Activated B cell treated with CpG ODN at 0.5 μM for 24 hours (primary cell): ENCODE data around the gene CDK8. TPM values are rescaled to one million over a fixed set of nuclear protein-coding genes. Genes with fewer than 3 reads are reported as not detected.

Source experiments
- ATAC-seq: fragments of 200-7000 bp; cut with Tn5 transposase; one replicate; pipeline ENCODE4 v1.10.0; 2021; ENCODE audit warnings: low read depth, mild to moderate bottlenecking, moderate library complexity
- CTCF ChIA-PET: fragments of 350-600 bp; sonication (Branson Sonifier 250); formaldehyde crosslinking; loops from one replicate; lab custom pipeline; 2021; ENCODE audit warnings: antibody characterized with exemption; lab: Charles Lee
- POLR2A ChIA-PET: fragments of 350-600 bp; sonication (Branson Sonifier 250); formaldehyde crosslinking; loops from one replicate; lab custom pipeline; 2021; ENCODE audit warnings: antibody characterized with exemption; lab: Charles Lee
- DNase-seq: peaks from one replicate; pipeline ENCODE4 v3.0.0; 2022
- H3K27ac Mint-ChIP-seq: one replicate; pipeline ENCODE4 v1.8.0; 2020; ENCODE audit warnings: mixed read lengths
- H3K27me3 Mint-ChIP-seq: one replicate; pipeline ENCODE4 v1.8.0; 2021; ENCODE audit warnings: mixed read lengths
- H3K36me3 Mint-ChIP-seq: one replicate; pipeline ENCODE4 v1.8.0; 2021; ENCODE audit warnings: low read depth, mixed read lengths
- H3K4me1 Mint-ChIP-seq: one replicate; pipeline ENCODE4 v1.8.0; 2021; ENCODE audit warnings: mixed read lengths
- H3K4me3 Mint-ChIP-seq: one replicate; pipeline ENCODE4 v1.8.0; 2020; ENCODE audit warnings: mild to moderate bottlenecking, mixed read lengths
- H3K9me3 Mint-ChIP-seq: one replicate; pipeline ENCODE4 v1.8.0; 2020; ENCODE audit warnings: mixed read lengths
- CTCF ChIP-seq: fragments of 200-600 bp; IDR thresholded peaks from one replicate; pipeline ENCODE4 v1.8.0; 2022; ENCODE audit warnings: antibody characterized with exemption, mild to moderate bottlenecking
- intact Hi-C: fragments of 100-400 bp; cut with micrococcal nuclease; formaldehyde crosslinking; loops from one replicate; pipeline ENCODE4 v1.15.1; 2024
- total RNA-seq: library from RNA; stranded (reverse); gene quantifications from 2 replicates; pipeline ENCODE4 v1.2.3, GENCODE V29; 2022

Gene CDK8
- total RNA-seq, 1 donor from 2014 or later = 12.8 TPM

- H3K9me3 Mint-ChIP-seq = peaks cover 5% of the 10 kb centered on the region
- intact Hi-C loops = no loop called here
- no peak for ATAC-seq
- no peak overlapping the region for H3K27ac Mint-ChIP-seq
- H3K4me1 Mint-ChIP-seq = no peaks in the 10 kb centered on the region
- ChIA-PET CTCF (no interaction called here), POLR2A (no interaction called here)
- TF ChIP-seq CTCF = no peak
- DNase-seq = no peak
- no peak overlapping the region for H3K4me3 Mint-ChIP-seq
- no peaks in the 10 kb centered on the region for H3K36me3 Mint-ChIP-seq
- H3K27me3 Mint-ChIP-seq = peaks cover 5% of the 10 kb centered on the region
These were observed 188.6 kb downstream of the CDK8 start for GRCh38 chr13:26442541-26442940.

- no peaks in the 10 kb centered on the region for H3K36me3 Mint-ChIP-seq
- TF ChIP-seq CTCF = no peak
- peaks cover 15% of the 10 kb centered on the region for H3K27me3 Mint-ChIP-seq
- POLR2A ChIA-PET = no interaction called here
- intact Hi-C loops = no loop called here
- no peaks in the 10 kb centered on the region for H3K4me1 Mint-ChIP-seq
- ATAC-seq = no peak
- H3K27ac Mint-ChIP-seq = no peak overlapping the region
- no peaks in the 10 kb centered on the region for H3K9me3 Mint-ChIP-seq
- no peak for DNase-seq
- H3K4me3 Mint-ChIP-seq = no peak overlapping the region
- CTCF ChIA-PET = no interaction called here
These were observed 191.2 kb downstream of the CDK8 start for GRCh38 chr13:26445092-26445491.

GRCh38 chr13:26446751-26447150 is 192.8 kb downstream of the CDK8 start:
- intact Hi-C loops = no loop called here
- no peak for ATAC-seq
- DNase-seq = no peak
- Mint-ChIP-seq H3K9me3 (peaks cover 11% of the 10 kb centered on the region), H3K4me1 (no peaks in the 10 kb centered on the region), H3K4me3 (no peak overlapping the region), H3K27ac (no peak overlapping the region), H3K36me3 (no peaks in the 10 kb centered on the region), H3K27me3 (peaks cover 25% of the 10 kb centered on the region)
- TF ChIP-seq CTCF = no peak
- ChIA-PET CTCF (no interaction called here), POLR2A (no interaction called here)

- intact Hi-C loops = no loop called here
These were observed 194.1 kb downstream of the CDK8 start for GRCh38 chr13:26448032-26448431.

GRCh38 chr13:26449063-26449848 is 195.3 kb downstream of the CDK8 start:
- POLR2A ChIA-PET = no interaction called here
- Mint-ChIP-seq H3K9me3 (peaks cover 11% of the 10 kb centered on the region), H3K27me3 (peaks cover 30% of the 10 kb centered on the region), H3K27ac (no peak overlapping the region), H3K4me3 (no peak overlapping the region), H3K4me1 (no peaks in the 10 kb centered on the region), H3K36me3 (no peaks in the 10 kb centered on the region)
- intact Hi-C loops = no loop called here
- no peak for TF ChIP-seq CTCF
- CTCF ChIA-PET = no interaction called here
- DNase-seq (no peak), ATAC-seq (no peak)

More at GRCh38 chr13:26448032-26448431, 194.1 kb downstream of the CDK8 start:
- Mint-ChIP-seq H3K4me3 (no peak overlapping the region), H3K27me3 (peaks cover 30% of the 10 kb centered on the region), H3K36me3 (no peaks in the 10 kb centered on the region), H3K27ac (no peak overlapping the region), H3K4me1 (no peaks in the 10 kb centered on the region), H3K9me3 (peaks cover 11% of the 10 kb centered on the region)
- POLR2A ChIA-PET = no interaction called here
- no peak for DNase-seq
- ATAC-seq = no peak
- CTCF ChIA-PET = no interaction called here
- no peak for TF ChIP-seq CTCF

Other genes starting within 250 kb of the CDK8 start
- gene SHISA2, start 202.1 kb upstream of the CDK8 start, total RNA-seq = not detected in 2 replicates
- gene RNF6, start 31.8 kb upstream of the CDK8 start, total RNA-seq = 47.5 and 48.3 TPM in 2 replicates